ENCODE measurements around the gene MRPL18.
"Not testable (repeated sequence)": the region's sequence is repeated elsewhere in the genome, so short reads cannot be mapped to it uniquely, and the experiment has no call there.

The MRPL18 gene

DNA sequence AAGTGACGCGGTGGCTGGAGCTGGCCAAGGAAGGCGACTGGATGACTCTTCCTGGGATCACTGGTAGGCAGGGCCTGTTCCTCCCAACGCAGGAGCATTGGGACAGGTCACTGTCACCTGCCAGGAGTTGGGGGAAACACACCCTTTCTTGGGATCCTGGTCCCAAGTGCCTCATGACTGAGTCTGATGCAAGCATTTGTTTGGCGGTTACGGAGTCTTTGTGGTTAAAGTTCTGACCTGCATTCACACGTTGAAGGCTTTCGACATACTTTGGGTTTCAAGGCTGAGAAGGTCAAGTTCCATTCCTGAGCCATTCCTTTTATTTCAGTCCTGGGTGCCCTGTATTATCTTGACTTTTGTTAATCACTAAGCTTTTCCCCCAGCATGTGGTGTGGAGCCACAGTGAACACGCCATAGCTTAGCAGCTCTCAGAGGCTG lies 15.8 kb downstream of the MRPL18 start:
- intact Hi-C loops (cut with DNase I), result no loop called here

DNA sequence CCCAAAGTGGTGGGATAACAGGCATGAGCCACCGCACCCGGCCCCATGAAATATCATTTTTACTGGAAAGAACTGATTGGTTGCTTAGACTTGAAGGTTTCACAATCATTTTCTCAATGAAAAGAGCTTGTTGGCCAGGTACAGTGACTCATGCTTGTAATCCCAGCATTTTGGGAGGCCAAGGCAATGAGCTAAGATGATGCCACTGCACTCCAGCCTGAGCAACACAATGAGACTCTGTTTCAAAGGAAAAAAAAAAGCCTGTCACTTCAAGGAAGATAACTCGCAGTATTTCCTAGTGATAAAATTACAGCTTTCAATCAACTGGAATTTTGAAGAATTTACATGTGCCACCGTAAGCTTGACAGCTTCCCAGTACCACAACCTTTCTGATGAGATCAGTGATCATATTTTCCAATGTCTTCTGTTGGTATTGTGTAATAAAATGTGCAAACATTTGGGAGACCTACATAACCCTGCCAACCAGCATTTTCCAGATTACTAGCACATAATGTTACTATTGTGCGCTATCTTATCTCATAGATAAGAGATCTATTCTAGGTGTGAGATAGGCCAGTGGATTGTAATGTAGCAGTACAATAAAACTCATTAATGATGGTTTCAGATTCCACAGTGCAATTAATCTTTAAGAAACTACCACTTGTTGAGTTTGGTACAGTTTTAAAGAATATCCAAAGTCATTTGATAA lies 17.0 kb downstream of the MRPL18 start:
- peak in 2 of 42 donors; percentile 4 to 12 for DNase-seq
- intact Hi-C loops (cut with DNase I), result no loop called here

More for the DNA sequence above, 15.8 kb downstream of the MRPL18 start:
- peak in 3 of 42 donors; percentile 3 to 30 (median 18) for DNase-seq

DNA sequence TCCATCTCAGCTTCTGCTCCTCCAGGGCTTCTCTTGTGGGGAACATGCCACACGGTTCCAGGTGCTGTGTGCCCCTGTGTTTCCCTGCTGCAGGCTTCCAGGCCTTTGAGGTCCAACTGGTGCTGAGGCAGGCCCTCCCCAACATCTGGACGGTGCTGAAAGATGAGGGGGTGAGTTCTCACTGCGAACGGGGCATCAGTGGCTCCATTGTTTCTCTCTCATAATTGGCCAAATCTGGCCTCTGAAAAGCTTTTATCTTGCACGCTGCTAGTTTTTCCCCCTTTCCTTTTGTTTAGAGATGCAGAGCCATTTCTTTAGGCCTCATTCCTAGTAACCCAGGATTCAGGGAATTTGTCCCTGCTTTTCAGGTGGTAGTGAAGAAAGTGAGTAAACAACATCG lies 18.4 kb downstream of the MRPL18 start:
- intact Hi-C loops (cut with DNase I), result no loop called here
- peak in 15 of 42 donors; percentile 19 to 74 (median 42) for DNase-seq

DNA sequence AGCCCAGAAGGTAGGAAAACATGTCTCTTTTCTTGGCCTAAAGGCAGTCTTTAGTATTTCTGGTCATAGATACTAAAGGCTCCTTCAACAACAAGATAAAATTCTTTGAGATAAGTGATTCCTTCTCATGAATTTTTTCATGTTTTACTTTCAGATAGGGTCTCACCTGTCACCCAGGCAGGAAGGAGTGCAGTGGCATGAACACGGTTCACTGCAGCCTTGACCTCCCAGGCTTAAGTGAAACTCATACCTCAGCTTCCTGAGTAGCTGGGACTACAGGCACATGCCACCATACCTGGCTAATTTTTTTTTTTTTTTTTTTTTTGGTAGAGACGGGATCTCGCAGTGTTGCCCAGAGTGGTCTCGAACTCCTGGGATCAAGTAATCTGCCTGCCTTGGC lies 18.9 kb downstream of the MRPL18 start:
- DNase-seq, result no peak
- intact Hi-C loops (cut with DNase I), result no loop called here

DNA sequence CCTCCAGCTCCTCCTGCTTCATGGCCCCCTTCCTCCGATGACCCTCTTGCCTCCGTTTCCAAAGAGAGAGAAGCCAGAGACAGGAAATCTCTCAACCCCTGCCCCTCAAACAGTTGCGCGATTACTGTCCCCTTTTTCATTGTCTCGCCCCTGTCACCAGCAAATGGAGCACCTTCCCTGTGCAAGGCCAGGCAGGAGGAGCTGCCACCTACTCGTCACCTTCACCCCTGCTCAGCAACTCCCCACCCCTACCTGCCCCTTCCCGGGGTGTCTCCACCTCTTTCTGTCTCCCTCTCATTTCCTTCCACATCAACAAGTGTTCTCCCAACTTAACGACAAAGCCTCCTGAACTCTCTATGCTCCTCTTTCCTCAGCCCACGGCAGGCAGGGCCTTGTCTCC lies 23.5 kb downstream of the MRPL18 start:
- intact Hi-C loops (cut with DNase I), result no loop called here
- DNase-seq, result no peak

DNA sequence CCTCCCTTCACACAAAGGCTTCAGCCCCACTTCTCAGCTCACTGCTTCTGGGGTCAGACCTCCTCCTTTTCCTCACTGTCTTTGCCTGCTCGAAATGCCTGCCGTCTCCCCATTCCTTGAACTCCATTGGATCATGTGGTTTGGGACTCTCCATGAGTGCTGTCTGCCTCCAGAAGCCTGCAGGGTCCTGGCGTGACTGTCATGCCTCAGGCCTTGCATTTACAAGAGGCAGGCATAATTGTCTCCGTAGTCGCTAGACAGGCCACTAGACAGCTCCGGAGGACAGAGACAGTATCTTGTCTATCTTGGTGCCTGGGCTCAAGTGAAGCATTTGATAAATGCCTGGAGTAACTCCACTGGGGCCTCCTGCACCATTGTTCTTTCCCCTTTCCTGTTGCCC lies 25.1 kb downstream of the MRPL18 start:
- DNase-seq, result no peak
- intact Hi-C loops (cut with DNase I), result no loop called here

DNA sequence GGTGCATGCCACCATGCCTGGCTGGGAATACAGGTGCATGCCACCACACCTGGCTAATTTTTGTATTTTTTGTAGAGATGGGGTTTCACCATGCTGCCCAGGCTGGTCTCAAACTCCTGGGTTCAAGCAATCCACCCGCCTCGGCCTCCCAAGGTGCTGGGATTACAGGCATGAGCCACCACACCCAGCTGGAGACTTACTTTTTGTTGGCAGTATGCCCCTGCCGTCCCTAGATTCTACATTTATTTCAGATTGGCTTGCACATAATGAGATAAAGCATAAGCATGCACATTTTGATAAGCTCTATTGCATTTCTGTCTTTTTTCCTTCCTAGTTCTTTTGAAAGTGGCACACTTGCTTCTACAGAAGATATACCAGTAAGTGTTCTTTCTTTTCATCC lies 26.5 kb downstream of the MRPL18 start:
- DNase-seq; intact Hi-C loops (cut with DNase I): not testable (repeated sequence)

DNA sequence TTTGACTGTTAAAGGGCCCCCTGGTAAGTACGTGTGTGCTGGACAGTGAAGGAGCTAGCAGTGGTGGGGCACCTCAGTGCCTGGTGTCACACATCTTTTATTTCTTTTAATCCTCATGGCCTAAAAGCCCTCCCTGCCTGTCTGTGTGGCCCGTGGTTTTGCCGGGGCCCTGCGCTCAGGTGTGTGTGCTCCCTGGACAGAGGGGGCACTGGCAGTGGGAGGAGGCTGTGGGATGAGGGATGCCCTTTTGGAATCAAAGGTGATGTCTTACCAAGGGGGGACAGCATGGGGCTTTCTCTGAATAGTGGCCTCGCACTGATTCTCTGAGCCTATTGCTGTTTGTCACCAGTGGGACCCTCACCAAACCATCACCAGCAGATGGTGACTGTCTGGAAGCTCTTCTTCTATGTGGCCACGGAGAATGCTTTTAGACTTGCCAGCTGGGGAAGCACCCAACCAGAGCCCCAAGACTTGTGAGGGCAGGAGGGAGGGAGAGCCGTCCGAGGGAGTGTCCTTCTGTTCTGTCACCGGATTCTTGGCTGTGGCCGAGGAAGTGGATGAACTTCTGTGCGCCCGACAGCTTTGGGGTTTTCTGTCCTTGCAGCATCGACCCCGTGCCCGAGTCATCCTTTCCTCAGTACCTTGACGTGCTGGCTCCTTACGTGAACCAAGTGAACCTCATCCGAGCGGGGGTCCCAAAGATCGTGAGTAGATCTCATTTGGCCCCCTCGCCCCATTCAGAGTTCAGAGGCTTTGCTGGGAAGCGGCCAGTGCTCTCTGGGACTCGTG lies 27.9 kb downstream of the MRPL18 start:
- intact Hi-C loops (cut with DNase I), result no loop called here
- no peak for DNase-seq

DNA sequence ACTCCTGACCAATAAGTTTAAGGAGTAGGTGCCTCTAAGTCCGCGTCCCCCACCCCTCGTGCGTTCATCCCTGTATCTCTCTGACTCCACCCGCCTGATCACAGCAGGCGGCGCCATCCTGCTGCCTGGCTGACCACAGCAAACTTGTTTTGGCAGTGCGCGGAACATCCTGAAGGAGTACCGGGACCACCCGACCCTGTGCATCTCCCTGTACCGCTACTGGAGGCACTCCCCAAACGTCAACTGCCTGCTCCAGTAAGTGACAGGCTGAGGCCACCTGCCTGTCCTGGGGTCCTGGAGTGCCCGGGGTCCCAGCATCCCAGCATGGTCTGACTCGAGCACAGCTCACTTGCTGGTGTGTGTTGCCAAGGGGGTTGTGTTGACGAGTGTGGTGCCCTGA lies 28.8 kb downstream of the MRPL18 start:
- intact Hi-C loops (cut with DNase I), result no loop called here
- DNase-seq, result no peak

DNA sequence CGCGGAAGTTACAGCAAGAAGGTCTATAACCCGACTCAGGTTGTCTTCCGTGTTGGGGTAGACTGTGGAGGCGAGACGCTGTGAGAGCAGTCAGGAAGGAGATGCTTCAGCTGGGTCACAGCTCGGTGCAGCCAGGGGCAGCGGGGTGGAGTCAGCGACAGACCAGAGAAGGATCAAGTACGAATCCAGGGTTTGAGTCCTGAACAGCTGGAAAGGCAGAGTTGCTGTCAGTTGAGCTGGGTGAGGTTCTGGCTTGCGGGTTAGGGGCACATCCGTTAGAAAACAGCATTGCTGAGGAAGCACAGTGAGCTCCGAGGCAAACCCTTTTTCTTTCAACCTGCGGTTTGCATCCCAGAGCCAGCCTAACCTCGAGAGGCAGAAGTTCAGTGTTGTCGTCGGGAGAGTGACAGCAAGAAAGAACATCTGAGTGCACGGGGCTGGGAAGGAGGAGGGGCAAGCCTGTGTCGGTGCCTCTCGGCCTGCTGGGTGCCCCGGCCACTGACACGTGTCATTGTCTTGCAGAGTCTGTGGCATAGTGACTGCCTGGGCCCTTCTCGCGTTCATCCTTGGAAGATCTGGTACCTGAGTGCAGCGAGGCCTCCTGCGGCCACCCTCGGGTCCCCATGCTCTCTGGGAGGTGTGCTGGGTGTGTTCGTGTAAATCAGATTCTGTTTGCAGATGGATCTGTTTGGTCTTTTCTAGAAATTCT lies 29.8 kb downstream of the MRPL18 start:
- intact Hi-C loops (cut with DNase I), result no loop called here
- peak in 2 of 42 donors; percentile 26 to 34 for DNase-seq

DNA sequence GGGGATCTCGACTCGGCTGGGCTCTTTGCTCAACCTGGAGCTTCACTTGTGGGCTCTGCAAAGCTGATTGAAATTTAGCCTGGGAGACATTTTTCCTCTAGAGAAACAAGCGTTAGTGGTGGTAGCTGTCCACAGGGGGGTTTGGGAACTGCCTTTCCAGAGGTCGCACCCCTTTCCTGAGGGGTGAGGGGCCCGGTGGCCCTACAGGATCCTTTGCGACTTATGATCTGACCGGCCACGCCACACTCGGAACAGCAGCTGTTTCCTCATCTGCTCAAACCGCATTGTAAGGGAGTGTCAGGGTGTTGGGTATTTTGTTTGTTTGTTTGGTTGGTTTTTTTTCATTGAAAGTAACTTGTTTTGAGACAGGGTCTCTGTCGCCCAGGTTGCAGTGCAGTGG lies 30.9 kb downstream of the MRPL18 start:
- DNase-seq, result no peak
- intact Hi-C loops (cut with DNase I), result no loop called here

DNA sequence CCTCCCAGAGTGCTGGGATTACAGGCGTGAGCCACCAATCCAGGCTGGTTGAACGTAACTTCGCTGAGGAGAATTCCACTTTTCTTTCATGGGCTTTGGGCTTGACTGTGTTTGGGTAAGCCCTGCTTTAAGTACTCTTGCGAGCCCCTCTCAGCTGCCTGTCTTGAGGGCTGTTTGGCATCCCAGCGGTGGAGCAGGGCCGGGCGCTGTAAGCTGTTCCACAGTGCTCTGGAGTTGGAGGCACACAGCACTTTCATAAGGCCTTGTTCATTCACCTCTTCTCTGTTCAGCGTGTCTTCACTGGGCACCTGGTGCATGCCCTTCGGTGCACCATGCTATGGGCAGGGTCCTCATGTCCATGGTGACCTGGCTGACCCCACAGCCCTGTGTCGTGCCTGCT lies 31.5 kb downstream of the MRPL18 start:
- DNase-seq, result no peak
- intact Hi-C loops (cut with DNase I), result no loop called here

DNA sequence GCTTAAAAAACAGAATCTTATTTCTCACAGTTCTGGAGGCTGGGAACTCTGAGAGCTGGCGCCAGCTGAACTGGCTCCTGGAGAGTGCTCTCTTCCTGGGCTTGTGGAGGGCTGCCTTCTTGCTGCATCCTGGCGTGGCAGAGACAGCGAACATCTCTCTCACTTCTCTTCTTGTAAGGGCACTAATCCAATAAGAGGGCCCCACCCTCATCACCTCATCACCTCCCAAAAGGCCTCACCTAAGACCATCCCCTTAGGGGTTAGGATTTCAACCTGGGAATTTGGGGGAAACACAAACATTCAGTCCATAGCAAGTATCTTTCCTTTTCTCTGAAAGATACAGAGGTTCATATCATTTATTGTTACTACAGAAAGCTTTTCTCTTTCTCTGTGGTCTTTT lies 33.7 kb downstream of the MRPL18 start:
- no peak for DNase-seq
- intact Hi-C loops (cut with DNase I), result no loop called here

DNA sequence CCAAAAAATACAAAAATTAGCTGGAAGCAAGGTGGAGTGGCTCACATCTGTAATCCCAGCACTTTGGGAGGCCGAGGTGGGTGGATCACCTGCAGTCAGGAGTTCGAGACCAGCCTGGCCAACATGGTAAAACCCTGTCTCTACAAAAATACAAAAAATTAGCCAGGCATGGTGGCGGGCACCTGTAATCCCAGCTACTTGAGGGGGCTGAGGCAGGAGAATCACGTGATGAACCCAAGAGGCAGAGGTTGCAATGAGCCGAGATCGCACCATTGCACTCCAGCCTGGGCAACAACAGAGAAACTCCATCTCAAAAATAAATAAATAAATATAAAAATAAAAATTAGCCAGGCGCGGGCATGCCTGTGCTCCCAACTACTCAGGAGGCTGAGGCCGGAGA lies 34.4 kb downstream of the MRPL18 start:
- intact Hi-C loops (cut with DNase I); DNase-seq: not testable (repeated sequence)

DNA sequence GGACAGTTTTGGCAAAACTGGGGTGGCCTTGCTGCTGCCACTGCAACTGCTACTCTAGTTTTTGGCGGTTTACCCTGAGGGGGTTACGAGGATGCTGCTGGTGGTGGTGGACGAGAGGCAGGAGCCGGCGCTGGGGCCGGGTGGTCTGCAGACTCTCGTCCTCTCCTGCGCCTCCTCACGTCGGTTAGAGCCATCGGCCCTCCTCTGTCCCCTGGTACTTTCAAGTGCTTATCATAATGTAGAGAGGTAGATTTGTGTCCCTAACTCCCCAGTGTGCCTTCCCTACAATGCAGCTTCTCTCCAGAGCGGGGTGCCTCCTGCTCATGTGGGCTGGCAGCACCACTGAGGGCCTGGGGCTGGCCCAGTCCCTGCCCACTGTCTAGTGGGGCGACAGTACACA lies 35.7 kb downstream of the MRPL18 start:
- intact Hi-C loops (cut with DNase I), result no loop called here
- DNase-seq, result no peak

DNA sequence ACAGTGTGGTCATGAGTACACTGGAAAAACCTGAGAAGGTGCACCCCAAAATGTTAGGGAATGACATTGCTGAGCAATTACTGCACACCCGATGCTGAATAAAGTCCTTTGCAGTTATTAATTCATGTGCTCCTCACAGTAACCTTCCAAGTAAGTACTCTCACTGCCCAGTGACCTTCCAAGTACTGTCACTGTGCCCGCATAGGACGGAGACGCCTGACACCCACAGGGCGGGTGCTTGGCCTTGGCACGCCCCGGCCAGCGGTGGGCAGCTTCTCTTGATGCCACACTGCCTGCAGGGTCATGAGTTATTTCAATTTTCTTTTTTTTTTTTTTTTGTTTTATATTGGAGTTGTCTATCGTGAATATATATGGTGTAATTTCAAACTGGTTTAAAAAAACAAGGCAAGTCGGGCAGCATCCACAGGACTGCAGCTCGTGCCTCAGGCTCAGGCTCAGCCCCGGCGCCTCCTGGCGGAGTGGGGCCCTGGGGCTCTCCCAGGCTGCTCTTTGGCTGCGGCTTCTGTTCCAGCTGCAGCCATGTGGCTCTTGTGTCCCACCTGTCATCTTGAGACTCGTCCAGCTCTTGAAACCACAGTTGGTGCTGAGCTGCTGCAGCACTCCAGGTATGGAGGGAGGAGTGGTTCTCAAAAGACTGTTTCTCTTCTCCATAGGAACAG lies 36.8 kb downstream of the MRPL18 start:
- DNase-seq, result no peak

DNA sequence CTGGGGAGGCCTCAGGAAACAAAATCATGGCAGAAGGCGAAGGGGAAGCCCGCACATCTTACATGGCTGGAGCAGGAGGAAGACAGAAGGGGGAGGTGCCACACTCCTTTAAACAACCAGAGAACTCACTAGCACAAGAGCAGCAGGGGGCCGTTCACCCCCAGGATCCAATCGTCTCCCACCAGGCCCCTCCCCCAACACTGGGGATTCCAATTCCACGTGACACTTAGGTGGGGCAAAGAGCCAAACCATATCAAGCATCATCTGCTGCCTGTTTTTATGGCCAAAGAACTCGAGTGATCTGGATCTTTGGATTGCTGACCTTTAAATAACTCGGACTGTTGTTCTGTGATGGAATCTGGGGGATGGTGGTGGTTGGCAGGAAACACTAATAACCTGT lies 37.8 kb downstream of the MRPL18 start:
- intact Hi-C loops (cut with DNase I), result no loop called here
- DNase-seq, result no peak

More for the DNA sequence above, 36.8 kb downstream of the MRPL18 start:
- intact Hi-C loops (cut with DNase I), result no loop called here

DNA sequence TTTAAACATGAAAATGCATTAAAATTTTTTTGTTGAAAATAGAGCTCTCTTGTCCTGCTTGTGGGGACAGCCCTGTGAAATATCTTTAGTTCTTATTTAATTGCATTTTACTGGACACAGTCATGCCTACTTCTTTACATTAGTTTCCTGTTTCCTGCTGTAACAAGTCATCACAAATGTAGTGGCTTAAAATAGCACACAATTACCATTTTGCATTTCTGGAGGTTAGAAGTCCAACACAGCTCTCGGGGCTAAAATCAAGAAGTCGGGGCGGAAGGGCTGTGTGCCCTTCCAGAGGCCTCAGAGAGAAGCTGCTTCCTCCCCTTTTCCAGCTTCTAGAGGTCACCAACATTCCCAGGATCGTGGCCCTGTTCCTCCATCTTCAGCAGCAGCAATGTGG lies 39.3 kb downstream of the MRPL18 start:
- intact Hi-C loops (cut with DNase I), result no loop called here
- DNase-seq, result no peak

Data from head of caudate nucleus (tissue), 42 donors.